ENCODE data around the gene PEX5L. TPM values are rescaled to one million over a fixed set of nuclear protein-coding genes. Genes with fewer than 3 reads are reported as not detected.

Gene PEX5L, protein sequence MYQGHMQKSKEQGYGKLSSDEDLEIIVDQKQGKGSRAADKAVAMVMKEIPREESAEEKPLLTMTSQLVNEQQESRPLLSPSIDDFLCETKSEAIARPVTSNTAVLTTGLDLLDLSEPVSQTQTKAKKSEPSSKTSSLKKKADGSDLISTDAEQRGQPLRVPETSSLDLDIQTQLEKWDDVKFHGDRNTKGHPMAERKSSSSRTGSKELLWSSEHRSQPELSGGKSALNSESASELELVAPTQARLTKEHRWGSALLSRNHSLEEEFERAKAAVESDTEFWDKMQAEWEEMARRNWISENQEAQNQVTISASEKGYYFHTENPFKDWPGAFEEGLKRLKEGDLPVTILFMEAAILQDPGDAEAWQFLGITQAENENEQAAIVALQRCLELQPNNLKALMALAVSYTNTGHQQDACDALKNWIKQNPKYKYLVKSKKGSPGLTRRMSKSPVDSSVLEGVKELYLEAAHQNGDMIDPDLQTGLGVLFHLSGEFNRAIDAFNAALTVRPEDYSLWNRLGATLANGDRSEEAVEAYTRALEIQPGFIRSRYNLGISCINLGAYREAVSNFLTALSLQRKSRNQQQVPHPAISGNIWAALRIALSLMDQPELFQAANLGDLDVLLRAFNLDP
- total RNA-seq = not detected in 2 replicates

DNA sequence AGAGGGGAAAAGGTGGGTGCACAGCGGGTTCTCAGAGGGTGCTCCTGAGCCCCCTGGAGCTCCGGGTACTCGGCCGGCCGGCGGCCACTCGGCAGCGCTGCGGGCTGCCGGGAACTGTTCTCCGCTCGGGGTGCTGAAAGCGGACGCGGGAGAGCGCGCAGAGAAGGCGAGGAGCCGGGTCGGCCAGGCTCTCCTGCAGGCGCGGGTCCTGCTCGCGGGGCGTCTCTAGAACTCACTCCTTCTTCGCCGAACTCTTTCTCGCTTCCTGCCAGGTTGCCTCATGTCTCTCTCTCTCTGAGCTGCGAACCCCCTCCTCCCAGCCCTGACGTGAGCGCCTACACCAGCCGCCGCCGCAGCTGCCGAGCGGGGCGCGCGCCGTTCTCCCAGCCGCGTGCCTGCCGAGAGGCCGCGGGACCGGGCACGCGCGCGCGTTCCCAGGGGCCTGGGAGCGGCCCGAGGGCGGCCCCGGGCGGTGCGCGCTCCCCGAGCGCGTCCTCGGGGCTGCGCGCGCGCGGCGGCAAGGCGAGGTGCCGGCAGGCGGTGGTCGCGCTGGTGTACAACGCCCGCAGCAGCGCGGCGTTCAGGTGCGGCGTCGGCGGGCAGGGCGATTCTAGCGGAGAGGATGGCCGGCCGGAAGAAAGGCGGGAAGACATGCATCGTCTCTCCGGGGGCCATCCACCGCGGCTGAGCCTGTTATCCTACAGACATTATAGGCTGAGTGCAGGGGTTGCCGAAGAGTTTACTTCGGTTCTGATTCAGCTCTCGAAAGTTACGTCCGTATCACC is at the start of gene PEX5L:
Gene PEX5L (minus strand): TSS at position 267 of the 785 bp plus-strand sequence. CDS start 338 bp downstream, outside the sequence.

All from cardiac atrium fibroblast (primary cell).